Activated CD8-positive, alpha-beta memory T cell treated with anti-CD3 and anti-CD28 coated beads, Interleukin-2, amount 50 U/mL, for 4 hours (primary cell): ENCODE measurements around the gene SYTL1.
A peak's percentile ranks its signal among the peaks of the same experiment; 100 is the strongest.
"Not testable (repeated sequence)": the region's sequence is repeated elsewhere in the genome, so short reads cannot be mapped to it uniquely, and the experiment has no call there.

ENCODE experiments used
- DNase-seq: peaks from one replicate; pipeline ENCODE4 v3.0.0-alpha.2; 2020

Gene SYTL1

DNA sequence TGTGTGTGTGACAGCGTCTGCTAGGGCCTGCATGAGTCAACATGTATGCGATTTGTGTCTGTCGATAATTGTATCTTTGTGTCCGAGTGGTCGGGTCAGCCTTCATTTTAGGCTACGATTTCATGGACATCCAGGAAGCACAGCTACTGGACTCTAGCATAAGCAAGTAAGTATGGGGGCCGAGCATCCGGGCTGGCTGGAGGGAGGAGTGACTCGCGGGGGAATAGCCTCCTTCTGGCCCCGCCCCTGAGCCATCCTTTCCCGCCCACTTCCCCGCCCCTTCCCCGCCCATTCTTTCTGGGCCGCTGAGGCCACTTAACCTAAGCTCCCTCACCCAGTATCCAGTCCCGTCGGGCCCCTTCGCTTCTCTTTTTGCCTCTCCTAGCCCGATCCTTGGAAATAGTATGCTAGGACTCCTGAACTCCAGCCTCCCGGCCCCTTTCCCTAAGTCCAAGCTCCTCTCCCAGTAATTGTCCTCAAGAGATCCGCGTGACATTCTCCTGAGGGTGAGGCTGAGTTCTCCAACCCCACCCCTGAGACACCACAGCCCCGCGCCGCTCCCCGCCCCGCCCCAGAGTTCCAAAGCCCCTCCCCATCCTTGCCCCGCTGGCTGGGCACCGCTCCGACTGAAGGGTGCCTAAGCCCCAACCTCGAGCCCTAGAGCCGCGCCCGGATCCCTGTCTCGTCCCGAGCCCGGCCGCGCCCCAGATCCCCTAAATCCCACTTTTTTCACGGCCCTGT, 23.7 kb downstream of the SYTL1 start:
- DNase-seq: peak; percentile 71

DNA sequence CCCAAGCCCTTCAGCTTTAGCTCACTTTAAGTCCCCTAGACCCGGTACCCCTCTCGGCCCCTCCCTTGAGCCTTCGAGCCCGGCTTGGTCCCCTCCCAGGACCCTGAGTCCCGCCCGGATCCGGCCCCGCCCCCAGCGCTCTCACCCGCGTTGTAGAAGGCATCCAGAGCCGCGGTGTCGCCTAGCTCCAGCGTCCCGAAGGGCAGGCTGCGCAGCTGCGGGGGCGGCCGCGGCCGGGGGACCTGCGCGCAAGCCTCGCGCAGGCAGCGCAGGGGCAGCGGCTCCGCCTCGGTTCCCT, 24.2 kb downstream of the SYTL1 start:
- DNase-seq: peak; percentile 73

DNA sequence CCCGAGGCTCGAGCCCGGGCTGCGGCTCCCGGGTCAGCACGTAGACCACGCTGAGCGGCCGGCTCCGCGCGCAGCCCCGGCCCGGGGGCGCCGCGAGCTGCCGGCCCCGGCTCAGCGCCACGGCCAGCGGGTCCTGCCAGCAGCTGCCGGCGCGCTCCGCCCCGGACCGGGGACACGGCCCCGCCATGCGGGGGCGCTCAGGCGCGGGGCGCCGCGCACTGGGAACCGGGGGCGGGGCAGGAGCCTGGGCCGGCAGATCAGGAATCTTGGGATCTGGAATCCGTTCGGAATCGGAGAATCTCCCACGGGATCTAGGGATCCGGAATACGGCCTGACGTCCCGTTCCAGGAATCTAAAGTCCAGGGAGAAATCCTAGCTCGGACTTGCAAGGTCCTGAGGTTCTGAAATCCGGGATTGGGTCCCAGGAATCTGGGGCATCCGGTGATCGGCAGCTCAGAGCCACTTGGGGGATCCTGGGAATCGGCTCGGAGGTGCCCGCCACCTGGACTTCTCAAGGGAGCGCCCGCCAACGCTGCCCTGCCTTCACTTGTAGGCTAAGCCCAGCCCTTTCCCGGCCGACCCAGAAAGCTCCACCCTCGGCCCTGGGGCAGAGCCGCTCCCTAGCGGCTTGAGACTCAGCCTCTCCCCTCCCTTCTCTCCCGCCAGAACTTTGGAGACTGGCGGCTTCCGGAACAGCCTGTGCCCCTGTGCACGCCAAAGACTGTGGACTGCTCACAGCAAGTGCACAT, 24.8 kb downstream of the SYTL1 start, which contains the start of gene MAP3K6:
Gene MAP3K6 (minus strand): TSS at position 551 of the 749 bp plus-strand sequence. CDS start 364 bp downstream, at position 187.
- peak; percentile 32 for DNase-seq

DNA sequence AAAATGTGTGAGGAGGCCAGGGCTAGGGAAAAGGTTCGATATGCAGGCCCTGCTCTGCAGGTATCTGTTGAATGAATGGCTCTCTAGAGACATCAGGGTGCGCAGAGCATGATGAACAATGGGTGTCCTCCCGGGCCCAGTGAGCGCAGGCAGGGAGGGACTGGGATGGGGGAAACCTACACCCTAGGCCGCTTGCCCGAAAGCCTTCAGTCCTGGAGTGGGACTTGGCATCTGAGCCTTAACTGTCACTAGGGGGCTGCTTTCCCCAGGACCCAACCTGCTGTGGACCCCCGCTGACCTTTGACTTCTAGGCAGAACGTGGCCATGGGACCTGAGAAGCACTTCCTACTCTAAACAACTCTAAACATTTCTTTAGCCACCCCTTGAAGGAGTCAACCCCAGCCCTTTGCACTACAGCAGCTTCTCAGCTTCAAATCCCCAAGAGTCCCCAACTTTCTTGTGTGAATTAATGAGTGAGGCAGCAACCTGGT, 25.4 kb downstream of the SYTL1 start:
- no peak for DNase-seq

DNA sequence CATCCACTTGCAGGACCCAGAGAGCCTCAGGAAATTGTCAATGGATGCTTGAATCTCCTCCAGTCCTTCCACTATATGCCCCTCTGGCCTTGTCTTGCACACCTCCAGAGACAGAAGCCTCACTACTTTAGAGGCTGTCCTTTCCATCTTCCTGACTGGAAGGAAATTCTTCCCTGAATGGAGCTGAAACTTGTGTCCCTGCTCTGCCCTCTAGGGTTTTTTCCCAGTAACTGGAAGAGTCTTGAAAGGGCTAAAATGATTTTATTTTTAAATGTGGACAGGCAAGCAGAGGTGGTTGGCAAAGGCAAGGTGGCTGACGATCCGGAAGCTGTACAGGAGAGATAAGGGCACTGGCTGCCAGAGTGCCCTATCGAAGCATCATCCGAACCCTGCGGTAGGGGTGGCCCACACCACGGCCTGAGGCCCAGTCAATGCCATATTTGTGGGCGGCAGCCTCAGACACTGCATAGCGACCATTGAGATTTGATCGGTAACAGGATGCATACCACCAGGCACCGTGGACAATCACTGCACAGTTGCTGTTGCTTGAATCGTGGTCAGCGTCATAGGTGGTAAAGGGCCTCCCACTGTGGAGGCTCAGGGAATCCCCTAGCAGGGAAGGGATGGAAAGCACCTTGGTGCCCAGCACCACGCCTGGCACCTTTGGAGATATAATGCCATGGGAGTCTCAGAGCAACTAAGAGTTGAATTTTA, 27.2 kb downstream of the SYTL1 start:
- DNase-seq: no peak

DNA sequence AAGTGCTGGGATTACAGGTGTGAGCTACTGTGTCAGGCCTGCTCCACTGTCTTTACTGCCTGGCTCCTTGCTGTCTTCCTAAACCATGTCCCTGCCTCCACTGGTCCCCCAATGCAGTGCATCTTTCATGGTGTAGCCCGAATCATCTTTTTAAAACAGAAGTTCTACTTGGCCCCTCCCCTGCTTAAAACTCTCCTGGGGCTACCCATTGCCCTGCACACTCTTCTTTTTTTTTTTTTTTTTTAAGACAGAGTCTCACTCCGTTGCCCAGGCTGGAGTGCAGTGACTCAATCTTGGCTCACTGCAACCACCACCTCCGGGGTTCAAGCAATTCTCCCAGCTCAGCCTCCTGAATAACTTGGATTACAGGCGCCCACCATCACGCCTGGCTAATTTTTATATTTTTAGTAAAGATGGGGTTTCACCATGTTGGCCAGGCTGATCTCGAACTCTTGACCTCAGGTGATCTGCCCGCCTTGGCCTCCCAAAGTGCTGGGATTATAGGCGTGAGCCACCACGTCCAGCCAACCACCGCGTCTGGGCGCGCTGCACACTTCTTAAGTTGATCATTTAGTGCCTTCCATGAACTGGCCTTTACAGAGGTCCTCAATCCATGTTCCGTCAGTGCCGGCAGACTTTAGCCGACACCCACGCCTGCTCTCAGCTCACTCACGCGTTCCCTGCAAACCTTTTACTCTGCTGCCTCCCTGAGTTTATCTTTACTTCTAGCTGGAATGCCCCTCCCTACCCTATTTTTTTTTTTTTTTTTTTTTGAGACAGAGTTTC, 30.4 kb downstream of the SYTL1 start:
- no peak for DNase-seq

DNA sequence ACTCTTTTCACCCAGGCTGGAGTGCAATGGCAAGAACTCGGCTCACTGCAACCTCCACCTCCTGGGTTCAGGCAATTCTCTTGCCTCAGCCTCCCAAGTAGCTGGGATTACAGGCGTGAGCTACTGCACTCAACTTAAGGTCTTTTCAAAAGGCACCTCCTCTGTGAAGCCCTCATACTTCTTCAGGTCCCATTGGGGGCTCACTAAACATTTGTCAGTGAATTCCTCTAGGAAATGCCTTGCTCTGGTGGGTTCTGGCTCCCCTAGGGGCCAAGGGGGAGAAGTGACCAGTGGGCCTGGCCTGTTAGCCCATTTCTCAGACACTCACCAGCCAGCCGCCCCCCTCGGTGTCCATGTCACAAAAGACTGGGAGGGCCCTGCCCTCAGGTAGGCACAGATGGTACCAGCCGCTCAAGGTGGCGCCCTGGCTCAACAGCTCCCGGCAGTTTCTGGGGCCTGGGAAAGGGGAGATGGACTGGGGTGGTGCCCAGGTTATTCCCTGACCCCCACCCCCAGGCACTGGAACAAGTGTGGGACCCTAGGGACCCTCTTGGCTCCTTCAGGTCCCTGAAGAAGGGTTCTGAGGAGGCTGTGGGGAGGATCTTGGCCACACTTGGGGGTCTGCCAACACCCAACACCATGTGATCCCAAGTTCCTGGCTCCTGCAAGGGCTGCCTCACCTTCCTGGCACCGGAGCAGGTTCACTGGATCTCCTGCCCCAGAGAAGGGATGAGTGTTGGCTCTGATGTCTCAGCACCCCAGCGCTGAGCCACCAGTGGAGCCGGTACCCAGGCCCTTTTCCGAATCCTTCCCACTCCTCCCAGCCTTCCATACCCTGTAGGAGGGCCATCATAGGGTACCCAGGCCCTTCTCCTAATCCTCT, 31.2 kb downstream of the SYTL1 start:
- DNase-seq: no peak

DNA sequence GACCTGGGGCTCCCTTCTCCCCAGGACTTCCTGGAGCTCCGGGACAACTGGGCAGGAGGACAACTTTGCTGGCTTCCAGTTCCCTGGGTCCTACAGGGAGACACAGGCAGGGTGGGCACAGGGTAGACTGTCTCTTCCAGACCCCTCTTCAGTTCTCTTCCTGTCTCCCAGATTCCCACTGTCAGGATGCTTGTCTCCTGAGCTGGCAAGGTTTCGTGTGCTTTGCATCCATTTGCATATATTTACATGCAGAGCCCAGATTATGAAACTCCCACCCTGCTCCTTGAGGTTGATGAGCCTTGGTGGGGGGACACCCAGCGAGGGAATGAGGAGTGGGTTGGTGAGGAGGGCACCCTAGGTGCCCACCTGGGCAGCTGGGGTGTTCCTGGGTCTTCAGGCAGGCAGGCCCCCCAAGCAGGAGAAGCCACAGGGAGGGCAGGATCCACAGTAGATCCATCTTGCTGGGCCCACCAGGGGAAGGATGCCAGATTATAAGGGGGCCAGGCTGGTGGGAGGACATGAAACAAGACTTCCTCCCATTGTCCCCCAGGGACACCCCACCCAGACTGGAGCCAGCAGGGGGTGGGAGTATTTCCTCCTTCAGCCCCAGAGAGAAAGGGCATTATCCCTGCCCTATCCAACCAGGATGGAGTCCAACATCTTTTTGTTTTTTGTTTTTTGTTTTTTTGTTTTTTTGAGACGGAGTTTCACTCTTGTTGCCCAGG, 32.7 kb downstream of the SYTL1 start, which contains the start of gene FCN3:
Gene FCN3 (minus strand): TSS at position 463 of the 725 bp plus-strand sequence. CDS start 6 bp downstream, at position 457.
- DNase-seq: no peak

DNA sequence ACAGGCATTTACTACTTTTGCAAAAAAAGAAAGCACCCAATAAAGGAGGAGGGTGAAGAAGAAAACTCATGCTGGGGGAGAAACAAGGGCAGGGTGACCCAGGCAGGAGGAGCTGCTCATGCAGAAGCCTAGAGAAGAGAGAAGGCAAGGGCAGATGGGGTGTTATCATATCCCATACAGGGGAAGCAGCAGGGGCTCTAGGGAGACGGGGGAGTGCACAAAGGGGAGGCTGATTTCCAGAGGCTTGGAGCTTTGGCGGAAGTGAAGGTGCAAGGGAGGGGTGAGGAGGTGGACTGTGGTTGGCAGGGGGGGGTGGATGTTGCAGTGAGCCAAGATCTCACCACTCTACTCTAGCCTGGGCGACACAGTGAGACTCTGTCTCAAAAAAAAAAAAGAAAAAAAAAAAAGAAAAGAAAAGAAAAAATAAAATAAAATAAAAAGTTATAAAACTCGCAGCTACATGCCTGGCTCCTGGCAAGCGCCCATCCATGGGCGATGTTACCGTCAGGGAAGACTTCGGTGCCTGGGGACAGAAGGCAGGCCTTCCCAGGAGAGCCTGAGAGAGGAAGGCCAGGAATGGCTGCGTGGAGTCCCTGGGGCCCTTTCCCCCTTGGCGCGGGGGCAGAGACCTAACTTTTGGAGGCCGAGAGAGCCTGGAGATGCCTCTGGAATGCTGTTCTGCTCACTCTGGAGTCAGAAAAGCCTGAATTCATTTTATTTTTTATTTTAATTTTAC, 36.1 kb downstream of the SYTL1 start:
- no peak for DNase-seq

DNA sequence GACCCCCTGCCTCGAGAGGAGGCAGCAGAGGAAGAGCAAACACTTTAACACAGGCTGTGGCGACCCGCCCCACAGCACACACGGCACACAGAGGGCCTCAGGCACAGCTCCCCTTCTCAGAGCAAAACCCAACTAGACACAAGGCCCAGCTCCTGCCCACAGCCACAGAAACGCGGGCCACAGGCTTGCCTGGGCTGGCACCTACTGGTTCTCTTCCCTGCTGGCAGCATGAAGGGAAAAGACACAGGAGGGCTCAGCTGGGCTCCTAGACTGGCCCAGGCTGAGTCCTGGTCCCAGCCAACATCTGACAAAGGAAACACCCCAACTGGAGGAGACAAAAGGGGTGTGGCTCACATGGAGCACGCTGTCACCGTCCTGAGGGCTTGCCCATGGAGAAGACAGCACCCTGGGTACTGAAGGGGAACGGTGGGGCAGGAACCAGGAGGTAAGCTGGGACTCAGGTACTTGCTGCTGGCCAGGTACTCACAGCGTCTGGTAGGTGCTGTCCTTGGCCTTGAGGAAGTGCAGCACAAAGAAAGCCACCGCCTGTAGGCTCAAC, 37.8 kb downstream of the SYTL1 start:
- no peak for DNase-seq

DNA sequence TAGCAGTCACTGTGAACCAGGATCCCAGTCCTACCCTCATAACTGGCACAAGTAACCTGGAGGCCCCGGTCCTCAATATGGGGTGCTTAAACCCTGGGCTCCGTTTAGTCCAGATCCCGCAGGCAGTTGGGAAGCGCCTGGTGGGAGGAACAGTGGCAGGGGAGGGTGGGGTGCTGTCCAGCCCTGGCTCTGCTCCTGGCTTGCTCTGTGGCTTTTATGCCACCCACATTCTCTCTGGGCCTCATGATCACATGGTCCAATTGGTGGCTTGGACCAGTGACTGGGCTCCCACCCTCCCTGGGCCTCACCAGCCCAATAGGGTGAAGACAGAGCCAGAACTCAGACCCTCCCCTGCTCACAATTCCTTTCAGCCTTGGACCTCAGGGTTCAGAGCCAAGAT, 38.4 kb downstream of the SYTL1 start:
- no peak for DNase-seq

DNA sequence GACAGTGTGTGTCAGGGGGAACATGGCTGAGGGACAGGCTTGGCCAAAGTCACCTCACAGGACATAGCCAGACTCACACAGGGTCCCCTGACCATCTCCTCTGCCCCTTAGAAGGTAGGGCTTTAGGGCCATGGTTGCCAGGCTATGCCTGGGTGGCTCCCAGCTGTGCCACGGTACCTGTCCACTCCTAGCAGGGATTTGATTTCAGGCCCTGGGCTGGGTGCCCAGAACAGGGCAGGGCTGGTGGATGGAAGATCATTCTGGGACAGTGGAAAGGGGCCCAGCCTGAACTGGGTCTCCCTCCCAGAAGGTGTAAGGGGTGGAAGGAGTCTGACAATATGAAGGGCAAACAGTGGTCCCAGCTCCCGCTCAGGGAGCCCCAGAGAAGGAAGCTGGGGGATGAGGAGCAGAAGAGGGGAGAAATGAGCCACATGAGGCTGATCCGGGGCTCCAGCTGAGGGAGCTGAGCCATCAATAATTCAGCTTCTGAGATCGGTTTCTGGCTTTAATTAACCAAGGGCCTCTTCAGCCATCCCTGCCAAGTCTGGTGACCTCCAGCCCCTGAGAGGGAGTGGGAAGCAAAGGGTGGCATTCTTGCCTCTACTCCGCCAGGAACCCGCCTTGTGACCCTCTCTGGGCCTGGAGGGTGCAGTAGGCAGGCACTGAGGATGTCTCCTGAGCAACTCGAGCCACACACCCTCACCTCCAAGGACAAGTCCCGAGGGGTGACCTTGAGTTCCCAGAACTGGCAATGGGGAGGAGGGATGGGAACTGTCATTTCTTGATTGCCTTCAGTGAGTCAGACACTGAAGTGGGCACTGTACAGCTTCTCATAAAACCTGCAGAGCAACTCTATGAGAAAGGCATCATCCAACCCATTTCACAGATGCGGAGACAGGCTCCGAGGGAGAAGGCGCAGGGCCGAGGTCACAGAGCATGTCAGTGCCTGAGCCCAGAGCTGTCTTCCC, 39.2 kb downstream of the SYTL1 start:
- no peak for DNase-seq

DNA sequence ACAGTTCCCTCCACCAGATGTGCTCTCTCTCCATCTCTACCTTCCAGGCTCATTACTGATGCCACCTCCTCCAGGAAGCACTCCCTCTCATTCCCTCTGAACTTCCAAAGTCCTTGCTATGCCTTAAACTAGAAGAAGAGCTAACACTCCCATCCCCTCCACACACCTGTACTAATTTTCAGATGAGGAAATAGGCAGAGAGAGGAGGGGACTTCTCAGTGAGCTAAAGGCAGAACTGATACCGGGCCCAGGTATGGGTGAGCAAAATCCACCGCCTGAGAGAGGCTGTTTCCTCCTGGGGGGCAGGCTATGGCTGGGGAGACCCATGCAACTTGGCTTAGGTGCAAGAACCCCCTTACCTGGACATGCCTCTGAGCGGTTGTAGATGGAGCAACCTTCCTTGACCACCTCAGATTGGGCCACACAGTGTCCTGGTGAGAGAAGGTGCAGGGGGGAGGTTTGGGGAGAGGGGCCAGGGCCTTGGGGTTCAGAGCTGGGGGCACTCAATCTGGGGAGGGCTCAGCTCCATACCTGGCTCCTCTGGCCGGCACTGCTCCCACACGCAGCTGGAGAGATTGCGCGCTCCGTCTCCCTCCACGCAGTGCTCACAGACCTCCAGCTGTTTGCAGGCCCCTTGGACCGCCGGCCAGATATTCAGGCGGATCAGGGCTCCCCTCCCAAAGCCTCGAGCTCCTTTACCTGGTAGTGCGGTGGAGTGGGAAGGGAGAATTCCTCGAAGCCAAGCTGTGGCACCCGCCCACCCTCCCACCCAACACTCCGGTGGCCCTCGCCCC, 40.3 kb downstream of the SYTL1 start:
- DNase-seq: no peak

DNA sequence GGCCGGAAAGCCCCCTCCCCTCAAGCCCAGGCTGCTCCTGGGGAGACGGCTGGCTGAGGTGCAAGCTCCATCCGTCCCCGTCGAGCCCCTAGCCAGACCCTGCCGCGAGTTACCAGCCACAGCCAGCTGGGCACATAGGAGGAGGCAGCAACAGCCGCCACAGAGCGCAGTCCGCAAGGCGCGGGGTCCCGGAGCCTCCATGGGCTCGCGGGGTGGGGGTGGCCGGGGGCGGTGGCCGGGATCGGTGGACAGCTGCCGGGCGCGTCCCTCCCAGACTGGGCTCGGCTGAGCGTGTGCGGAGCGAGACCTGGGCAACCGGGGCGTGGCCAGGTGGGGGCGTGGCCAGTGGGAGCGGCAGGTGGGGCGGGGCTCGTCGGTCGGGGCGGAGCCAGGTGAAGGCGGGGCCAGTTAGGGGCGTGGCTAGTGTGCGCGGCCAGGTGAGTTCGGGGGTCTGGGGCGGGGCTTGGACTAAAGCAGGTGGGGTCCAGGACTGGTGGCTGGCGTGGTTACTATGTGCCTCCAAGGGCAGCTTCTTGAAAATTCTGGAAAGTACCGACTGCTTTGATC, 41.3 kb downstream of the SYTL1 start, which contains the start of gene CD164L2:
Gene CD164L2 (minus strand): TSS at position 295 of the 567 bp plus-strand sequence. CDS start 94 bp downstream, at position 201.
- peak; percentile 44 for DNase-seq

DNA sequence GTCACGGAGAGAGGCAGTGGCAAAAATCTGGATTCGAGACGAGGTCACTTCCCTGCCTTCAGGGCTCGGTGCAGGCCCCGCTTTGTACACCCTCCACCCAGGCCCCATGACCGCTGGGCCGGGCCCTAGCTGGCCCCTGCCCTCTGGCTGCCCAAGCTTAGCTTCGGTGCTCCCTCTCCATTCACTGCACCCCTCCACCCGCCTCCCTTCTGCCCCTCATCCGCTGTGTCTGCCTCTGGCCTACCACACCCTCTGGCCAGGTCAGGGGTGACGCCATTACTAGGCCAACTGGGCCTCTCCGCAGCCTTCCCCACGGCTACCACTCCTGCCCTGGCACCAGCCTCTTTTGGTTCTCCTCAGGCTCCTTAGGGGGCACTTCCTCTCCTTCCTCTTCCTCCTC, 41.8 kb downstream of the SYTL1 start:
- DNase-seq: no peak

DNA sequence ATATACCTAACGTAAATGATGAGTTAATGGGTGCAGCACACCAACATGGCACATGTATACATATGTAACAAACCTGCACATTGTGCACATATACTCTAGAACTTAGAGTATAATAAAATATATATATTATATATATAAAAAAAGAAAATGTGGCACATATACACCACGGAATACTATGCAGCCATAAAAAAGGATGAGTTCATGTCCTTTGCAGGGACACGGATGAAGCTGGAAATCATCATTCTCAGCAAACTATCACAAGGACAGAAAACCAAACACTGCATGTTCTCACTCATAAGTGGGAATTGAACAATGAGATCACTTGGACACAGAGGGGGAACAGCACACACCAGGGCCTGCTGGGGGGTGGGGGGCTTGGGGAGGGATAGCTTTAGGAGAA, 43.0 kb downstream of the SYTL1 start:
- DNase-seq: not testable (repeated sequence)

DNA sequence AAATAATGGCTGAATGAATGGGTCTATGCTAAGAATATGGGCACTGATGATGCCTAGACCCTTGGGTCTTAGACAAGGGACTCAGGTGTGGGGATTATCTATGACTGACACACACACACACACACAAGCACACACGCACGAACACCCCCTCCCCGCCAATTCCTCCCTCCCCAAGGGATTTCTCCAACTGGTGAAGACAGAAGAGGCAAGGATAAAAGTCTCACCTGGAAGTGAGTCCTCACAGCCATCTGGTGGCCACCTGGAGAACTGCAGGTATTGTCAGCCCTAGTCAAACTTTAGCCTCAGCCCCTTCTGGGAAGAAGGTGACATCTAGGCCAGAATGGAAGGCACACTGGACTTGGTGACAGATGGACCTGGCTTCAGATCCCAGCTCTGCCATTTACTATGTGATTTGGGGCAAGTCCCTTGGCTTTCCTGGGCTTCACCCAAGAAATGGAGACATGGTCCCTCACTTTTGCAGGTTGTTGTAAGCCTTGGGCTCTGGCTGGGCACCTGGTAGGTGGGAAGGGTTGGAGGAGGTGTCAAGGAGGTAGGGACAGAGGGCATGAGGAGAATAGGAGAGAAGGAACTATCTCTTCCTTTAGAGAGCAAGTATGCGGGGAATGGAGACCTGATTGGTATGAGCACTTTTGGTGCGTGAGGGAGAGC, 46.6 kb downstream of the SYTL1 start:
- DNase-seq: peak; percentile 80
